Measurements from ENCODE around the gene ABI3BP. TPM values are rescaled to one million over a fixed set of nuclear protein-coding genes. Genes with fewer than 3 reads are reported as not detected.

ABI3BP gene
- total and polyA plus RNA-seq, 10 of the 15 experiments (the other 5 are each of a cell fraction or from before 2014, with no cell fraction given), result 0.03 to 0.42 (median 0.11) TPM; not detected in 4

GRCh38 chr3:100994809-100995208 lies 1.6 kb upstream of the ABI3BP start:
- BruUV-seq (replicated peaks), result no TSS peak
- Histone ChIP-seq H2AFZ (ENCODE audit: control insufficient read depth, low read depth, low read length) (no peak overlapping the region), H3K27me3 (replicated peaks in 1 of 2; ENCODE audit: control insufficient read depth in 2 of 2, insufficient read depth in 2 of 2, low read length in 1 of 2) (no peaks in the 10 kb centered on the region), H3K4me3 (no peak overlapping the region), H3K9ac (ENCODE audit: control insufficient read depth, insufficient read depth, low read length) (no peak overlapping the region), H3K4me2 (ENCODE audit: control insufficient read depth, insufficient read depth) (no peak overlapping the region), H3K36me3 (ENCODE audit: control insufficient read depth in 2 of 2, insufficient read depth in 2 of 2, low read length in 1 of 2) (no peaks in the 10 kb centered on the region), H3K9me3 (replicated peaks; ENCODE audit: control insufficient read depth, insufficient read depth, low read length) (no peaks in the 10 kb centered on the region), H3K27ac (ENCODE audit: control insufficient read depth, insufficient read depth) (no peak overlapping the region), H3K79me2 (ENCODE audit: control insufficient read depth, insufficient read depth, low read length) (no peaks in the 10 kb centered on the region), H3K4me1 (ENCODE audit: control insufficient read depth, insufficient read depth, low read length) (no peaks in the 10 kb centered on the region), H4K20me1 (ENCODE audit: control insufficient read depth, insufficient read depth) (no peaks in the 10 kb centered on the region)
- ChIA-PET RAD21 (ENCODE audit: unreplicated experiment) (no interaction called here), SMC1A (ENCODE audit: uncharacterized antibody, unreplicated experiment) (no interaction called here), CTCF (no interaction called here), POLR2A (no interaction called here)
- in situ Hi-C loops (cut with MboI) (no loop called here), intact Hi-C loops (cut with micrococcal nuclease; ENCODE audit: unreplicated experiment) (no loop called here)
- 8% methylated on average over 2 of the region's 2 CpGs for WGBS (ENCODE audit: insufficient coverage, insufficient replicate concordance, low lambda C conversion rate, missing lambda C conversion rate)
- FAIRE-seq, result no peak
- ATAC-seq, result no peak
- DNase-seq (ENCODE audit: low read depth, low spot score), result no peak
- TF ChIP-seq CBX5 (IDR thresholded peaks at IDR 0.05; ENCODE audit: low read depth) (no peak), SIX5 (IDR thresholded peaks at IDR 0.05; ENCODE audit: low read depth, low read length, severe bottlenecking) (no peak), ZNF217 (IDR thresholded peaks at IDR 0.05) (no peak), SRF (IDR thresholded peaks at IDR 0.05; ENCODE audit: low read depth in 2 of 2, low read length in 2 of 2) (no peak)

- WGBS (ENCODE audit: insufficient coverage, insufficient replicate concordance, low lambda C conversion rate, missing lambda C conversion rate), result 18% methylated on average over 5 of the region's 5 CpGs
Observed at GRCh38 chr3:100994187-100994586, 966 bp upstream of the ABI3BP start.

More at GRCh38 chr3:100994187-100994586, 966 bp upstream of the ABI3BP start:
- H2AFZ ChIP-seq (ENCODE audit: control insufficient read depth, low read depth, low read length), result no peak overlapping the region
- H3K79me2 ChIP-seq (ENCODE audit: control insufficient read depth, insufficient read depth, low read length), result no peaks in the 10 kb centered on the region
- H3K9ac ChIP-seq (ENCODE audit: control insufficient read depth, insufficient read depth, low read length), result no peak overlapping the region
- H3K27me3 ChIP-seq (replicated peaks in 1 of 2; ENCODE audit: control insufficient read depth in 2 of 2, insufficient read depth in 2 of 2, low read length in 1 of 2), result no peaks in the 10 kb centered on the region
- ChIA-PET RAD21 (ENCODE audit: unreplicated experiment) (no interaction called here), POLR2A (no interaction called here), CTCF (no interaction called here), SMC1A (ENCODE audit: uncharacterized antibody, unreplicated experiment) (no interaction called here)
- no peaks in the 10 kb centered on the region for H3K4me1 ChIP-seq (ENCODE audit: control insufficient read depth, insufficient read depth, low read length)
- no TSS peak for BruUV-seq (replicated peaks)
- FAIRE-seq, result no peak
- intact Hi-C loops (cut with micrococcal nuclease; ENCODE audit: unreplicated experiment) (no loop called here), in situ Hi-C loops (cut with MboI) (no loop called here)
- H3K36me3 ChIP-seq (ENCODE audit: control insufficient read depth in 2 of 2, insufficient read depth in 2 of 2, low read length in 1 of 2), result no peaks in the 10 kb centered on the region
- H3K9me3 ChIP-seq (replicated peaks; ENCODE audit: control insufficient read depth, insufficient read depth, low read length), result no peaks in the 10 kb centered on the region
- no peaks in the 10 kb centered on the region for H4K20me1 ChIP-seq (ENCODE audit: control insufficient read depth, insufficient read depth)
- TF ChIP-seq WRNIP1 (IDR thresholded peaks at IDR 0.05; ENCODE audit: borderline replicate concordance, low read depth, low read length) (no peak), RBBP5 (conservative IDR thresholded peaks at IDR 0.05) (no peak)
- no peak for DNase-seq (ENCODE audit: low read depth, low spot score)
- no peak overlapping the region for H3K4me2 ChIP-seq (ENCODE audit: control insufficient read depth, insufficient read depth)
- no peak for ATAC-seq
- no peak overlapping the region for H3K4me3 ChIP-seq
- no peak overlapping the region for H3K27ac ChIP-seq (ENCODE audit: control insufficient read depth, insufficient read depth)
